GM18861 (cell line): ENCODE measurements around the gene ZFP1.
"Not testable (repeated sequence)": the region's sequence is repeated elsewhere in the genome, so short reads cannot be mapped to it uniquely, and the experiment has no call there.

Source experiments
- ATAC-seq: cut with Tn5 transposase; IDR thresholded peaks from one replicate; pipeline ENCODE4 v1.9.1; 2021; ENCODE audit not compliant: unreplicated experiment

ZFP1 gene

GRCh38 chr16:75203096-75203495, 54.8 kb downstream of the ZFP1 start:
- ATAC-seq: no peak

DNA sequence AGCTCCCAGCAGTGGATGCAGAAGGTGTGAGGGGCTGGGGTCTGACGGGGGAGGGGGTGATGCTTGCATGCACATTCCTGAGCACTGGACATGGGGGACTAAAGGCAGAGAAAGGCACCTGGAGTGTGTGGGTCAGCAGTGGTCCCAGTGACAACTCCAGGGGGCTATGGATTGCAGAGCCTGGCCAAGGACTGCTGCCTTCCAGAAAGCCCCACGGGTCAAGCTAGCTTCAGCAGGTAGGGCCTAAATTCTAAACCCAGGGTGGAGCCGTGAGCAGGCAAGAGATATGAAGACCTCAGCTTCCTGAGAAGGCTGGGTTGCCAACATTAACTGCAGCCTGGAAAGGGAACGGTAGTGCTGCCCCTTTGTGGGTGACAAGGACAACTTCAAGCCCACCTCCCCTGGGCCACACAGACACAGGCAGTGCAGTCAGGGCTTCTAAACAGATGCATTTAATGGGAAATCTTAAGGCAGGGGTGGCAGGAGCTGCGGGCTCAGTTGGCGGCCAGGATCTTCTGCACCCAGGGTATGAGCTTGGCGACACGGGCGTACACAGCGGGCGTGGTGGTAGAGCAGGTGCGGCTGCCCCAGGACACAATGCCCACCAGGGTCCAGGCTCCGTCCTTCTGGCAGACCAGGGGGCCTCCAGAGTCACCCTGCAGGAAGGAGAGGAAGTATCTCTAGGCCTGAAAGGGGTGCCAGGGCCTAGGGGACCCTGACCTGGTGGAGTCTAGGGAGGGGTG, 55.5 kb downstream of the ZFP1 start:
- no peak for ATAC-seq

GRCh38 chr16:75204410-75204758, 56.1 kb downstream of the ZFP1 start:
- no peak for ATAC-seq

- not testable (repeated sequence) for ATAC-seq
Observed at GRCh38 chr16:75204905-75205304, 56.6 kb downstream of the ZFP1 start.

GRCh38 chr16:75205438-75205837, 57.1 kb downstream of the ZFP1 start:
- not testable (repeated sequence) for ATAC-seq

DNA sequence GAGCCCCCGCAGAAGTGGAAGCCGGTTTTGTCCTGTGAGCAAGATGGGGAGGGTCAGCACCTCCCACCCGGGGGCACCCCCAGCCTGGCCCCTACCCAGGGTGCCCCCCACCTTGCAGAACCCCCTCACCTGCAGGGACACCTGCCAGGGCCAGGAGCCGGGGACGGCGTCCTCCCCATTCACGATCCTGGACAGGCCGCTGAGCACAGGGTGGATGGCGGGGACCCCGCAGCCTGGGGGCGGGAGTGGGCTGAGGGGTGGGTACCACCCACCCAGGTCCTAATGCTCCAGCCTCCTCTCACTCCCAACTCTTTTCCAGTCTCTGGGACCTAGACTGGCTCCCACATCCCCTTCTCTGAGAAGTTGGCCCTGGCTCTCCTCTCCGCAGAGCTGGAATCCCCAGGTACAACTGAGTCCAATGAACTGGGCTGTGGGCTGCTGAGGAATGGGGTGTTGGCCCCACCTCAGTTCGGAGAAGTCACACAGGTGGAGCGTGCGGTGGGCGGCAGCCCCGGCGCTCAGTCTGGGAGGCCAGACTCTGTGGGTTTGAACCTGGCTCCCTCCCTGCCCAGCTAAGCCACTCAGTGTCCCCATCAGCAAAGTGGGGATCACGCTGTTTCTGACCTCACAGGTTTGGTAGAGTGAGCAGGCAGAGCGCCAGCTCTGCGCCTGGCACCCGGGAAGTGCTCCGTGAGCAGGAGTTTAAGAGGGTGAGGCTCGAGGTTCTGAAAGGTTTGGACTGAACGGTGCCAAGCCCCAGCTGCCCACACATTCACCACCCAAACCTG, 57.8 kb downstream of the ZFP1 start:
- not testable (repeated sequence) for ATAC-seq

GRCh38 chr16:75206749-75207451, 58.6 kb downstream of the ZFP1 start, which contains the start of gene CTRB2:
TSS of gene CTRB2 (minus strand) at chr16:75207161. CDS start at chr16:75207141, 20 bp downstream.
- ATAC-seq: no peak

GRCh38 chr16:75207831-75208230, 59.5 kb downstream of the ZFP1 start:
- no peak for ATAC-seq

GRCh38 chr16:75208242-75208825, 60.0 kb downstream of the ZFP1 start:
- no peak for ATAC-seq

DNA sequence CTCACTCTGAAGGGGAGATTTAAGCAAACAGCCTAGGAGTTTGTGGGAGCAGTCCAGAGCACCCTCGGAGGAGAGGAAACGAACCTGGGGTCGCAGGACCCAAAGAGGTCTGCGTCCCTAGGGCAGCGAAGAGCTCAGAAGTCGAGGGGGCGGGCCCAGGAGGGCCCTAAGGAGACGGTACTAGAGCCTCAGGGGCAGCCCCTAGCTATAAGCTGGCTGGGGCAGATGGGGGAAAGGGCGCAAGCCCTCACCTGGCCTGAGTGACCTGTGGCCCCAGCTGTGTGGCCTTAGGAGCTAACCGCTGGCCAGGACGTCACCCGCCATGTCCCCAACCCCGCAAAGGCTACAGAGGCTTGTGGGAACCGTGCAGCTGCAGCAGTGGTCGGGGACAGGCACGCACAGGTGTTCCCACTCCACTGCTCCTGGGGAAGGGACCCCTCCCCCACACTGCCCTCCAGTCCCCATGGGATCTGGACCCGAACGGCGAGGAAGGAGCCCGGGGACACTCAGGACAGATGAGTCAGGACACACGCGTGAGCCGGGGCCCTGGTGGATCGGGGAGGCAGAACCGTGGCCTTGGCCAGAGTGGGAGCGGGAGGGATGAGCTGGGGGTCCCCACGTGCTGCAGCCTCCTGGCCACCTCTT, 60.7 kb downstream of the ZFP1 start:
- ATAC-seq: no peak

- ATAC-seq: not testable (repeated sequence)
Observed at GRCh38 chr16:75209514-75209913, 61.2 kb downstream of the ZFP1 start.

DNA sequence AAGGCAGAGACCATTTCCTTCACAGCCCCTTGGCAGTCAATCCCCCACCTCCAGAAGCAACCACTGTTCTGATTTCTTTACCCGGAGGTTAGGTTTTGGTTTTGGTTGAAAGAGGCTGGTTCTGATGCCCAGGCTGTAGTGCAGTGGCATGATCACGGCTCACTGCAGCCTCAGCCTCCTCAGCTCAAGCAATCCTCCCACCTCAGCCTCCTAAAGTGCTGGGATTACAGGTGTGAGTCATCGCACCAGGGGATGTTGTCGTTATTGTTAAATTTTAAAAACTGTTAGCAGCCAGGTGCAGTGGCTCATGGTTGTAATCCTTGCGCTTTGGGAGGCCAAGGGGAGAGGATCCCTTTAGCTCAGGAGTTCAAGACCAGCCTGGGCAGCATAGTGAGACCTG, 61.6 kb downstream of the ZFP1 start:
- ATAC-seq: no peak

- ATAC-seq: not testable (repeated sequence)
Observed at GRCh38 chr16:75211286-75211685, 63.0 kb downstream of the ZFP1 start.

DNA sequence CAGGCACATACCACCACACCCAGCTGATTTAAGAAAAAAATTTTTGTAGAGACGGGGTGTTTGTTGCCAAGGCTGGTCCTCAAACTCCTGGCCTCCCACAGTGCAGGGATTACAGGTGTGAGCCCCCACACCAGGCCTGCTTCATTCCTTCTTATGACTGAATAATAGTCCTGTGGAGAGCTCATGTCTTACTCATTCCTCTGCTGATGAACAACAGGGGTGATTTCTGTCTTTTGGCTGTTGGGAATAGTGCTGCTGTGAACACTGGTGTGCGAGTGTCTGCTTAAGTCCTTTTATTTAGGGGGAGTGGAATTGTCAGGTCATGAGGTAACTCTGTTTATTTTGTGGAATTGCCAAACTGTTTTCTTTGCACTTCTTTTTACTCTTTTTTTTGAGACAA, 67.8 kb downstream of the ZFP1 start:
- ATAC-seq: no peak

- ATAC-seq: no peak
Observed at GRCh38 chr16:75216576-75216975, 68.3 kb downstream of the ZFP1 start.

DNA sequence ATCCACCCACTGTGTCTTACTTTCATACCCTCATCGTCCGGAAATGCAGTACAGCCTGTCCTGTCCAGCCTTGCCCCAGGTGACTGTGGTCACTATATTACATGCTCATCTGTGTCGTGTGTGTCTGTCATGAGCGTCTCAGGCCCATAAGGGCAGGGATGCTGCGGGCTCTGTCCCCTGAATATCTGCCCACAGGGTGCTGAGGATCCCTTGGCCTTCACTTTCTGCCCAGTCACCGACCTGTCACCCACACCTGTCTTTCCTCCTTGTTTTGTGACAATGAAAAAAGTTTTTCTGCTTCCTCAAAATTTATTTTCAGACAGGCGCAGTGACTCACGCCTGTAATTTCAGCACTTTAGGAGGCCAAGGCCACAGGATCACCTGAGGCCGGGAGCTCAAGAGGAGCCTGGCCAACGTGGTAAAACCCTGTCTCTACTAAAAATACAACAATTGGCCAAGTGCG, 69.1 kb downstream of the ZFP1 start:
- no peak for ATAC-seq

- no peak for ATAC-seq
Observed at GRCh38 chr16:75218256-75219076, 70.1 kb downstream of the ZFP1 start, which contains the start of gene CTRB1. TSS of gene CTRB1 (plus strand) at chr16:75218988. CDS start at chr16:75219008, 20 bp downstream.

DNA sequence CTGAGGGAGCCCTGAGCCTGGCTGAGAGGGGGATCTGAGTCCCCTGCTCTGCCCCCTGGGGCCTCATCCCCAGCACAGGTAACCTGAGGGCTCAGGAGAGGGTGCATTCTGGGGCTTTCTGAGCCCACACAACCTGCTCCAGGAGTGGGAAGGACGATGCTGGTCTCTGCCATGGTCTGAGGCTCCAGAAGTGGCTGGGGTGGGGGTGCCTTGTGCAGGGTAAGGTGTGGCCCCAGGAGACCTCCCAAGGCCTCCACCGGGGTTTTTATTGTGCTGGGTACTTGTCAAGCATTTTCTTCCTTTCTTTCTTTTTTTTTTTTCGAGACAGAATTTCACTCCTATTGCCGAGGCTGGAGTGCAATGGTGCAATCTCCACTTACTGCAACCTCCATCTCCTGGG, 70.8 kb downstream of the ZFP1 start:
- no peak for ATAC-seq

GRCh38 chr16:75219838-75220237, 71.5 kb downstream of the ZFP1 start:
- peak; percentile 81 for ATAC-seq
